Measurements from ENCODE around the gene ANO9.

- TF ChIP-seq EP300 (IDR thresholded peaks at IDR 0.05) (no peak), CTCF (IDR thresholded peaks at IDR 0.05) (no peak), POLR2A (IDR thresholded peaks at IDR 0.05) (no peak)
Measured at GRCh38 chr11:453564-453963, 11.8 kb upstream of the ANO9 start.

All from stomach (tissue), 4 donors.